ENCODE results near the gene NF1.

NF1 gene

DNA sequence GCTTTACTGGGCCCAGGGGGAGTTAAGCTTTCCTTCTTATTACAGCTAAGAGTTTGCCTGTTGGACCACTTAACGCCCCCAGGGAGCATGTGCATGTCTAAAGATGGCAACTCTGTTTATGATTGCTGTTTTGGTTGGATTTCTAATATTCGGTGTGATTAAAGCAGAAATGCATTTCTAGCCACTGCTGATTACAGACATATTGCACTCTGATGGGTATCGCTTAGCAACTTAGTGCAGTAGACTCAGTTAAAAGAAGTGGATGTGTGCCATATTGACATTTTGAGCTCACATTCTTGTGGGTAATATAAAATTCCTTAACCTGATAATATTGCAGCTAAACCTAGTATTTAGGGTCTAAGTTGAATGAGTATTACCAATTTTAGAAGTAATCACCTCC lies 4.2 kb downstream of the NF1 start:
- H3K79me2 ChIP-seq (ENCODE audit: low read length) = peaks cover 6% of the 10 kb centered on the region; the same call in 1 of the 2 replicates
- TF ChIP-seq EZH2phosphoT487 (IDR thresholded peaks at IDR 0.05; ENCODE audit: low read length) (no peak), EZH2 (optimal IDR thresholded peaks at IDR 0.05; ENCODE audit: low read depth, low read length) (no peak)
- TF ChIP-seq, protein P1, sequence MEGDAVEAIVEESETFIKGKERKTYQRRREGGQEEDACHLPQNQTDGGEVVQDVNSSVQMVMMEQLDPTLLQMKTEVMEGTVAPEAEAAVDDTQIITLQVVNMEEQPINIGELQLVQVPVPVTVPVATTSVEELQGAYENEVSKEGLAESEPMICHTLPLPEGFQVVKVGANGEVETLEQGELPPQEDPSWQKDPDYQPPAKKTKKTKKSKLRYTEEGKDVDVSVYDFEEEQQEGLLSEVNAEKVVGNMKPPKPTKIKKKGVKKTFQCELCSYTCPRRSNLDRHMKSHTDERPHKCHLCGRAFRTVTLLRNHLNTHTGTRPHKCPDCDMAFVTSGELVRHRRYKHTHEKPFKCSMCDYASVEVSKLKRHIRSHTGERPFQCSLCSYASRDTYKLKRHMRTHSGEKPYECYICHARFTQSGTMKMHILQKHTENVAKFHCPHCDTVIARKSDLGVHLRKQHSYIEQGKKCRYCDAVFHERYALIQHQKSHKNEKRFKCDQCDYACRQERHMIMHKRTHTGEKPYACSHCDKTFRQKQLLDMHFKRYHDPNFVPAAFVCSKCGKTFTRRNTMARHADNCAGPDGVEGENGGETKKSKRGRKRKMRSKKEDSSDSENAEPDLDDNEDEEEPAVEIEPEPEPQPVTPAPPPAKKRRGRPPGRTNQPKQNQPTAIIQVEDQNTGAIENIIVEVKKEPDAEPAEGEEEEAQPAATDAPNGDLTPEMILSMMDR (IDR thresholded peaks at IDR 0.05; ENCODE audit: low read length) = no peak
- H3K27ac ChIP-seq (ENCODE audit: low read length) = no peak overlapping the region

DNA sequence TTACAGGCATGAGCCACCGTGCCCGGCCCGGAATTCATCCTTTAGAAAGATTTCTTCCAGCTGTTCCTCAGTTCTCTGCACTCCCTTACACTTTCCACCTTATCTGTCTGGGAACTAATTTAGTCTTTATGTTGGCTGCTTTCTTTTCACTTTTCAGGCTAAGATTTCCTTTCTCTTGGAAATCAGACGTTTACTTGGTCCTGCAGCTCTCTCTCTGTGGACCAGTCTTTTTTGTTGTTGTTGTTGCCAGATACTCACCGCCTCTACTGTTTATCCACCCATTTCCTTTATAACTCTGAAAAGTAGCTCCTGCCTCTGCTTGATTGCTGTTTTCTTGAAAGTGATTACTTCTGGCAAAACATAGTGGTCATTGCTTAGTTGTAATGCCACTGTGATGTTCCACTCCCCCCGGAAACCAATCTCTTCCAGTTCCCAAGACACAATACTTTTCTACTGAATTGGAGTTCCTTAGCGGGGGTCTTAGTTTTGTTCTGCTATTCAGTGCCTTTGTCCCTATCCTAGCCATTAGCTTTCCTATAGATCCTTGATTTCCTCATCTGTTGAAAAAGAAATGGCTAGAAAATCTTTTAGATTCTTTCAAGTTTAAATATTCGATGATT lies 6.2 kb downstream of the NF1 start:
- no peaks in the 10 kb centered on the region for H3K9me3 ChIP-seq (replicated peaks; ENCODE audit: insufficient read depth, low read length)
- no peak overlapping the region for H3K4me2 ChIP-seq (ENCODE audit: low read depth, low read length)
- H3K27ac ChIP-seq (ENCODE audit: low read length) = no peak overlapping the region
- H3K9ac ChIP-seq (ENCODE audit: low read length) = no peak overlapping the region
- no peak overlapping the region for H3K4me3 ChIP-seq (ENCODE audit: low read length)
- no peak for DNase-seq
- H2AFZ ChIP-seq (ENCODE audit: low read length) = no peak overlapping the region
- no peaks in the 10 kb centered on the region for H3K36me3 ChIP-seq (replicated peaks; ENCODE audit: insufficient read depth, low read length)
- no peaks in the 10 kb centered on the region for H4K20me1 ChIP-seq (ENCODE audit: insufficient read depth, low read length)
- peaks cover 2% of the 10 kb centered on the region for H3F3A ChIP-seq (ENCODE audit: insufficient read depth, low read length)
- TF ChIP-seq EZH2 (optimal IDR thresholded peaks at IDR 0.05; ENCODE audit: low read depth, low read length) (no peak), EZH2phosphoT487 (IDR thresholded peaks at IDR 0.05; ENCODE audit: low read length) (no peak)
- TF ChIP-seq, protein P1 (IDR thresholded peaks at IDR 0.05; ENCODE audit: low read length) = no peak
- no peaks in the 10 kb centered on the region for H3K79me2 ChIP-seq (ENCODE audit: low read length)
- no peaks in the 10 kb centered on the region for H3K27me3 ChIP-seq (replicated peaks; ENCODE audit: insufficient read depth, low read length)
- no peaks in the 10 kb centered on the region for H3K4me1 ChIP-seq (ENCODE audit: low read length)
- H3K9me2 ChIP-seq (replicated peaks; ENCODE audit: insufficient read depth, low read length) = no peaks in the 10 kb centered on the region

More for the DNA sequence above, 4.2 kb downstream of the NF1 start:
- H4K20me1 ChIP-seq (ENCODE audit: insufficient read depth, low read length) = no peaks in the 10 kb centered on the region
- H3K27me3 ChIP-seq (replicated peaks; ENCODE audit: insufficient read depth, low read length) = no peaks in the 10 kb centered on the region
- H2AFZ ChIP-seq (ENCODE audit: low read length) = no peak overlapping the region
- H3F3A ChIP-seq (ENCODE audit: insufficient read depth, low read length) = peaks cover 13% of the 10 kb centered on the region
- no peaks in the 10 kb centered on the region for H3K36me3 ChIP-seq (replicated peaks; ENCODE audit: insufficient read depth, low read length)
- no peak for DNase-seq
- no peak overlapping the region for H3K4me3 ChIP-seq (ENCODE audit: low read length)
- H3K9me2 ChIP-seq (replicated peaks; ENCODE audit: insufficient read depth, low read length) = no peaks in the 10 kb centered on the region
- no peak overlapping the region for H3K4me2 ChIP-seq (ENCODE audit: low read depth, low read length)
- H3K9ac ChIP-seq (ENCODE audit: low read length) = no peak overlapping the region
- H3K9me3 ChIP-seq (replicated peaks; ENCODE audit: insufficient read depth, low read length) = no peaks in the 10 kb centered on the region
- no peaks in the 10 kb centered on the region for H3K4me1 ChIP-seq (ENCODE audit: low read length)

DNA sequence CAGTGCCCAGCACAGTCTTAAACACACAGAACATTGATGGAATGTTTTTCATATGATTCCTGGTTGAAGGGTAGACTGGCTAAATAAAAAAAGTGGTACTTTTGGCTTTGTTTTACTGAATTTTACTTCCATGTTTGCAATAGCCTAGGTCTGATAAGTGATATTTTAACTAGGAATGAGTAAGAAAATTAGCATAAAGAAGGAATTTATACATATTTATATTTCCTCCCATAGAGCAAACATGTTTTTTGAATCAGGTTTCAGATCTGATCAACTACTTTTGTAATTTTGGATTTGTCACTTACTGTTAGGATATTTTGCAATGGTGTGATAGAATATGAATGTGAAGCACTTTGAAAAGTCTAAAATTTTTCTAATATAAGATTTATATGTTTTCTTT lies 7.2 kb downstream of the NF1 start:
- no peak overlapping the region for H3K9ac ChIP-seq (ENCODE audit: low read length)
- H3K4me2 ChIP-seq (ENCODE audit: low read depth, low read length) = no peak overlapping the region
- H3K9me3 ChIP-seq (replicated peaks; ENCODE audit: insufficient read depth, low read length) = no peaks in the 10 kb centered on the region
- H4K20me1 ChIP-seq (ENCODE audit: insufficient read depth, low read length) = no peaks in the 10 kb centered on the region
- no peaks in the 10 kb centered on the region for H3K27me3 ChIP-seq (replicated peaks; ENCODE audit: insufficient read depth, low read length)
- TF ChIP-seq EZH2 (optimal IDR thresholded peaks at IDR 0.05; ENCODE audit: low read depth, low read length) (no peak), EZH2phosphoT487 (IDR thresholded peaks at IDR 0.05; ENCODE audit: low read length) (no peak)
- TF ChIP-seq, protein P1 (IDR thresholded peaks at IDR 0.05; ENCODE audit: low read length) = no peak
- no peaks in the 10 kb centered on the region for H3K9me2 ChIP-seq (replicated peaks; ENCODE audit: insufficient read depth, low read length)
- no peaks in the 10 kb centered on the region for H3F3A ChIP-seq (ENCODE audit: insufficient read depth, low read length)
- no peak overlapping the region for H3K4me3 ChIP-seq (ENCODE audit: low read length)
- no peaks in the 10 kb centered on the region for H3K36me3 ChIP-seq (replicated peaks; ENCODE audit: insufficient read depth, low read length)
- H3K27ac ChIP-seq (ENCODE audit: low read length) = no peak overlapping the region
- no peak for DNase-seq
- no peaks in the 10 kb centered on the region for H3K4me1 ChIP-seq (ENCODE audit: low read length)
- no peak overlapping the region for H2AFZ ChIP-seq (ENCODE audit: low read length)
- H3K79me2 ChIP-seq (ENCODE audit: low read length) = no peaks in the 10 kb centered on the region
